A673 (cell line): Measurements from ENCODE around the gene SHQ1. TPM values are rescaled to one million over a fixed set of nuclear protein-coding genes. Genes with fewer than 3 reads are reported as not detected.

Experiments
- BruUV-seq: library from RNA; stranded (reverse); fragments of 400-500 nt; replicated peaks from 2 replicates; lab custom pipeline; 2021; lab: Mats Ljungman, UMichigan
- CTCF ChIA-PET: fragments of 300-600 bp; sonication (Branson Sonifier 250); formaldehyde crosslinking; loops from one replicate; lab custom pipeline; 2022; ENCODE audit warnings: antibody characterized with exemption; lab: Charles Lee
- POLR2A ChIA-PET: fragments of 300-600 bp; sonication (Branson Sonifier 250); formaldehyde crosslinking; loops from one replicate; lab custom pipeline; 2022; ENCODE audit warnings: antibody characterized with exemption; ENCODE audit not compliant: low non-redundant PET; lab: Charles Lee
- DNase-seq: peaks from one replicate; pipeline ENCODE4 v3.0.0-alpha.2; 2015; ENCODE audit warnings: low spot score
- H3K27ac ChIP-seq: fragments of 200-600 bp; sonication (generic); 2 replicates; pipeline ENCODE4 v1.5.1; 2016; ENCODE audit warnings: mixed run types, low read depth, mild to moderate bottlenecking, mixed read lengths, antibody characterized with exemption, low read length; ENCODE audit not compliant: poor library complexity, severe bottlenecking
- H3K27me3 ChIP-seq: fragments of 200-600 bp; sonication (generic); replicated peaks from 2 replicates; pipeline ENCODE4 v1.6.1; 2017; ENCODE audit warnings: mixed run types, low read depth, mild to moderate bottlenecking, mixed read lengths, antibody characterized with exemption, low read length; ENCODE audit not compliant: insufficient read depth, poor library complexity
- H3K36me3 ChIP-seq: fragments of 200-600 bp; sonication (generic); 2 replicates; pipeline ENCODE4 v1.6.1; 2016; ENCODE audit warnings: mixed run types, mild to moderate bottlenecking, mixed read lengths, antibody characterized with exemption, low read length; ENCODE audit not compliant: insufficient read depth, poor library complexity, severe bottlenecking
- H3K4me1 ChIP-seq: fragments of 200-600 bp; sonication (generic); 2 replicates; pipeline ENCODE4 v1.6.1; 2017; ENCODE audit warnings: mixed run types, mild to moderate bottlenecking, mixed read lengths, antibody characterized with exemption, low read length; ENCODE audit not compliant: insufficient read depth, poor library complexity, severe bottlenecking
- H3K4me3 ChIP-seq: fragments of 200-600 bp; sonication (generic); 2 replicates; pipeline ENCODE4 v1.5.1; 2016; ENCODE audit warnings: low read depth, mixed run types, mild to moderate bottlenecking, mixed read lengths, low read length; ENCODE audit not compliant: poor library complexity, severe bottlenecking
- H3K9me3 ChIP-seq: fragments of 200-600 bp; sonication (generic); 2 replicates; pipeline ENCODE4 v1.6.1; 2016; ENCODE audit warnings: mixed run types, low read depth, mild to moderate bottlenecking, mixed read lengths, antibody characterized with exemption, low read length; ENCODE audit not compliant: poor library complexity, severe bottlenecking
- CTCF ChIP-seq: fragments of 300-800, 200-600 bp; sonication (generic); conservative IDR thresholded peaks from 2 replicates; pipeline ENCODE4 v1.5.1; 2017; ENCODE audit warnings: low read depth, mild to moderate bottlenecking, antibody characterized with exemption, low read length, moderate library complexity, mixed read lengths
- EZH2 ChIP-seq: fragments of 200-600 bp; sonication (generic); IDR thresholded peaks from 2 replicates; pipeline ENCODE4 v1.6.1; 2017; ENCODE audit warnings: borderline replicate concordance, low read depth, mild to moderate bottlenecking, mixed read lengths, antibody characterized with exemption, low read length; ENCODE audit not compliant: poor library complexity, severe bottlenecking
- intact Hi-C: fragments of 100-400 bp; cut with micrococcal nuclease; formaldehyde crosslinking; loops from one replicate; pipeline ENCODE4 v1.10.0; 2022; ENCODE audit not compliant: unreplicated experiment
- total RNA-seq: library from RNA; stranded (reverse); gene quantifications from 2 replicates; pipeline ENCODE4 v1.2.3, GENCODE V29; 2021

Gene SHQ1
- total RNA-seq, 1 experiment from 2014 or later: 24.3 TPM

DNA sequence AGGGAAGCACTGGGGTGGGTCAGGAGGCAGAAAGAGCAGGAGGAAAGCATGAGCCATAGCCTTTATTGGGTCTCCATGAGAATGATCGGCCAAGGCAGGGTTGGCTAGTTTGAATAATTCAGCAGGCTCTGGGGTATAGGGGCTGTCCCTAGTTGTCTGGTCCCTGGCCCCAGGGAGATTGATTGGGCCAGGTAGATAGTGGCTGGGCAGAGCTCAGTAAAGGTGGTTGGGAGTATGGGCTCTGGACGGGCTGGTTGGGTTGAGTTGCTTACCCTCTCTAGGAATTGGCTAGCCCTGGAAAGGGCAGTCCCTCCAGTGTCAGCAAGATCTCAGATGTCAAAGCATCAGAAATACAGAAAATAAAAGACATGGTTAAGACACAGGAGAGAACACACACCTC is 148.1 kb downstream of the SHQ1 start:
- no peak overlapping the region for H3K4me3 ChIP-seq
- peaks cover 16% of the 10 kb centered on the region for H3K4me1 ChIP-seq
- no TSS peak for BruUV-seq
- no peak for DNase-seq
- H3K9me3 ChIP-seq: no peaks in the 10 kb centered on the region
- intact Hi-C loops: no loop called here
- ChIA-PET POLR2A (no interaction called here), CTCF (no interaction called here)
- TF ChIP-seq CTCF (no peak), EZH2 (no peak)
- no peak overlapping the region for H3K27ac ChIP-seq
- H3K36me3 ChIP-seq: no peaks in the 10 kb centered on the region
- H3K27me3 ChIP-seq: no peaks in the 10 kb centered on the region

DNA sequence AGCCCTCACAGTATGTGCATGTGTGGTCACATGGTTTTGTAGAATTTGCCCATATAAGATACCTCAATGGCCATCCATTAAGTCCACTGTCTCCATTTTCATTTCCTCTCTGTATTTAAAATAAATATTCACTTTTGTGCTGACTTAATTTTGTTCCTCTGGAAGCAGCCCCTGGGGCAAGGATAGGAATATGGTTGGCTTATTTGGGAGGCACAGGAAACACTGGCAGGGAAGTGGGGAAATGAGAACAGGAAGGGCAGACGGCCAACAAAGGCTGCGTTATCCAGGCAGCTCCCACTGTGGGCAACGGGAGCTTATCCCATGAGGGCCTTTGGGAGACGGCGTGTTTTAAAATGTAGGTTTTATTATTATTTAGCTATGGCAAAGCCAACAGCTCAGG is 148.6 kb downstream of the SHQ1 start:
- TF ChIP-seq CTCF: no peak
- TF ChIP-seq EZH2: no peak
- intact Hi-C loops: no loop called here
- BruUV-seq: no TSS peak
- H3K4me1 ChIP-seq: peaks cover 16% of the 10 kb centered on the region
- no peak overlapping the region for H3K27ac ChIP-seq
- H3K27me3 ChIP-seq: no peaks in the 10 kb centered on the region
- no peaks in the 10 kb centered on the region for H3K36me3 ChIP-seq
- CTCF ChIA-PET: no interaction called here
- POLR2A ChIA-PET: no interaction called here
- no peaks in the 10 kb centered on the region for H3K9me3 ChIP-seq
- no peak overlapping the region for H3K4me3 ChIP-seq
- peak; percentile 71 for DNase-seq

Other genes starting within 250 kb of the SHQ1 start
- gene GXYLT2, start 39.6 kb upstream of the SHQ1 start, total RNA-seq: 10.7 and 17.1 TPM in 2 replicates
- gene PPP4R2, start 148.4 kb upstream of the SHQ1 start, total RNA-seq: 41.4 and 51.0 TPM in 2 replicates
- gene EBLN2, start 213.2 kb upstream of the SHQ1 start, total RNA-seq: 2.2 and 3.8 TPM in 2 replicates